Ishikawa (cell line): Measurements from ENCODE around the gene LRBA.

Experiments
- CEBPB ChIP-seq: IDR thresholded peaks from 2 replicates; pipeline ENCODE4 v1.6.1; 2012
- CREB1 ChIP-seq: IDR thresholded peaks from 2 replicates; pipeline ENCODE4 v1.6.1; 2012; ENCODE audit warnings: low read depth
- EGR1 ChIP-seq: IDR thresholded peaks from 2 replicates; pipeline ENCODE4 v1.6.1; 2012
- EP300 ChIP-seq: IDR thresholded peaks from 2 replicates; pipeline ENCODE4 v1.6.1; 2012; ENCODE audit warnings: borderline replicate concordance
- FOXM1 ChIP-seq: IDR thresholded peaks from 2 replicates; pipeline ENCODE4 v1.6.1; 2012; ENCODE audit warnings: low read depth, borderline replicate concordance
- NFIC ChIP-seq: IDR thresholded peaks from 2 replicates; pipeline ENCODE4 v1.6.1; 2012
- RAD21 ChIP-seq: IDR thresholded peaks from 2 replicates; pipeline ENCODE4 v1.6.1; 2012; ENCODE audit warnings: low read depth
- TAF1 ChIP-seq: IDR thresholded peaks from 2 replicates; pipeline ENCODE4 v1.6.1; 2012; ENCODE audit warnings: low read depth, mild to moderate bottlenecking
- TCF12 ChIP-seq: IDR thresholded peaks from 2 replicates; pipeline ENCODE4 v1.6.1; 2012; ENCODE audit warnings: low read depth
- TEAD4 ChIP-seq: IDR thresholded peaks from 2 replicates; pipeline ENCODE4 v1.6.1; 2012
- YY1 ChIP-seq: IDR thresholded peaks from 2 replicates; pipeline ENCODE4 v1.6.1; 2012; ENCODE audit warnings: low read depth
- ZBTB7A ChIP-seq: IDR thresholded peaks from 2 replicates; pipeline ENCODE4 v1.6.1; 2012; ENCODE audit warnings: low read depth
- TF ChIP-seq, protein P1 (sequence below): IDR thresholded peaks from 2 replicates; pipeline ENCODE4 v1.6.1; 2012; ENCODE audit warnings: low read depth, mild to moderate bottlenecking
- TF ChIP-seq, protein P2 (sequence below): IDR thresholded peaks from 2 replicates; pipeline ENCODE4 v1.6.1; 2012
- TF ChIP-seq, protein P3 (sequence below): IDR thresholded peaks from 2 replicates; pipeline ENCODE4 v1.6.1; 2012

Gene LRBA

DNA sequence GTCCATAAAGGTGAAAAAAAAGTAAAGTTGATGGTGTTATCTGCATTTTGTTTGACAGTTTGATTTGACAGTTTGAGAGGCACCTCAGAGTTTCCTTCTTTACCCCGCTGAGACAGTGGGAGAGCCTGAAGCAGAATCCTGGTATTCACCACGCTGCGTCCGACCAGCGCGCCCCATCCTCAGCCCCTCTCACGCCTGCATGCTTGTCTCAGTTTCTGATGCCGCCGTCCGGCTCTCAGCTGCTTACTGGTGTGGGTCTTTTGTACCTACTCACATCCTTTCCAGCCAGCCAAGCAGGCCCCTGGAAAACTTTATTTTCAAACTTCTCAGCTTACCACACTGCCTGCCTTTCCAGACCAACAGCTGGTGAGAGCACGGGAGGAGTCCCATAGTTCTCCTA, 761.7 kb downstream of the LRBA start:
- TF ChIP-seq TCF12 (no peak), CEBPB (no peak), EP300 (no peak), TAF1 (no peak), TEAD4 (no peak), FOXM1 (no peak)
- TF ChIP-seq, protein P1, sequence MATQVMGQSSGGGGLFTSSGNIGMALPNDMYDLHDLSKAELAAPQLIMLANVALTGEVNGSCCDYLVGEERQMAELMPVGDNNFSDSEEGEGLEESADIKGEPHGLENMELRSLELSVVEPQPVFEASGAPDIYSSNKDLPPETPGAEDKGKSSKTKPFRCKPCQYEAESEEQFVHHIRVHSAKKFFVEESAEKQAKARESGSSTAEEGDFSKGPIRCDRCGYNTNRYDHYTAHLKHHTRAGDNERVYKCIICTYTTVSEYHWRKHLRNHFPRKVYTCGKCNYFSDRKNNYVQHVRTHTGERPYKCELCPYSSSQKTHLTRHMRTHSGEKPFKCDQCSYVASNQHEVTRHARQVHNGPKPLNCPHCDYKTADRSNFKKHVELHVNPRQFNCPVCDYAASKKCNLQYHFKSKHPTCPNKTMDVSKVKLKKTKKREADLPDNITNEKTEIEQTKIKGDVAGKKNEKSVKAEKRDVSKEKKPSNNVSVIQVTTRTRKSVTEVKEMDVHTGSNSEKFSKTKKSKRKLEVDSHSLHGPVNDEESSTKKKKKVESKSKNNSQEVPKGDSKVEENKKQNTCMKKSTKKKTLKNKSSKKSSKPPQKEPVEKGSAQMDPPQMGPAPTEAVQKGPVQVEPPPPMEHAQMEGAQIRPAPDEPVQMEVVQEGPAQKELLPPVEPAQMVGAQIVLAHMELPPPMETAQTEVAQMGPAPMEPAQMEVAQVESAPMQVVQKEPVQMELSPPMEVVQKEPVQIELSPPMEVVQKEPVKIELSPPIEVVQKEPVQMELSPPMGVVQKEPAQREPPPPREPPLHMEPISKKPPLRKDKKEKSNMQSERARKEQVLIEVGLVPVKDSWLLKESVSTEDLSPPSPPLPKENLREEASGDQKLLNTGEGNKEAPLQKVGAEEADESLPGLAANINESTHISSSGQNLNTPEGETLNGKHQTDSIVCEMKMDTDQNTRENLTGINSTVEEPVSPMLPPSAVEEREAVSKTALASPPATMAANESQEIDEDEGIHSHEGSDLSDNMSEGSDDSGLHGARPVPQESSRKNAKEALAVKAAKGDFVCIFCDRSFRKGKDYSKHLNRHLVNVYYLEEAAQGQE, result no peak
- TF ChIP-seq, protein P2, sequence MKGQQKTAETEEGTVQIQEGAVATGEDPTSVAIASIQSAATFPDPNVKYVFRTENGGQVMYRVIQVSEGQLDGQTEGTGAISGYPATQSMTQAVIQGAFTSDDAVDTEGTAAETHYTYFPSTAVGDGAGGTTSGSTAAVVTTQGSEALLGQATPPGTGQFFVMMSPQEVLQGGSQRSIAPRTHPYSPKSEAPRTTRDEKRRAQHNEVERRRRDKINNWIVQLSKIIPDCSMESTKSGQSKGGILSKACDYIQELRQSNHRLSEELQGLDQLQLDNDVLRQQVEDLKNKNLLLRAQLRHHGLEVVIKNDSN, result no peak
- TF ChIP-seq, protein P3, sequence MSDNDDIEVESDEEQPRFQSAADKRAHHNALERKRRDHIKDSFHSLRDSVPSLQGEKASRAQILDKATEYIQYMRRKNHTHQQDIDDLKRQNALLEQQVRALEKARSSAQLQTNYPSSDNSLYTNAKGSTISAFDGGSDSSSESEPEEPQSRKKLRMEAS, result no peak

DNA sequence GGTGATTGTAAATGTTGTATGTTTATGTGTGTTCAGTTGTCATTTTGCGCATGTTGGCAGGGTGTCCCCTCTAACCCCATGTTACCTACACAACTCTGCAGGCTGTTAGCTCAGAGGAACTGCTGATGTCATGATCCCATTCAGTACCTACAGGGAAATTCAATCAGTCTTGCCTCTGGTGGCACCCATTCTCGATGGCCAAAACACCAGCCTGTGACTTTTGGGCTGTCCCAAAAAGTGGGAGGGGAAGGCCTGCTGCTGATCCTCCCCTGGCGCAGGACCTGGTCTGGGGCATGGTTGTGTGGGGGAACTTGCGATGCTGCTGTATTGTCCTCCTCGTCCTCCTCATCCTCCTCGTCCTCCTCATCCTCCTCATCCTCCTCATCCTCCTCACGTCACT, 762.3 kb downstream of the LRBA start:
- TF ChIP-seq YY1 (no peak), EGR1 (no peak), EP300 (no peak), TAF1 (no peak), RAD21 (no peak), TCF12 (no peak), TEAD4 (no peak), FOXM1 (no peak), ZBTB7A (no peak), CEBPB (no peak)
- TF ChIP-seq, protein P2, result no peak
- TF ChIP-seq, protein P3, result no peak

DNA sequence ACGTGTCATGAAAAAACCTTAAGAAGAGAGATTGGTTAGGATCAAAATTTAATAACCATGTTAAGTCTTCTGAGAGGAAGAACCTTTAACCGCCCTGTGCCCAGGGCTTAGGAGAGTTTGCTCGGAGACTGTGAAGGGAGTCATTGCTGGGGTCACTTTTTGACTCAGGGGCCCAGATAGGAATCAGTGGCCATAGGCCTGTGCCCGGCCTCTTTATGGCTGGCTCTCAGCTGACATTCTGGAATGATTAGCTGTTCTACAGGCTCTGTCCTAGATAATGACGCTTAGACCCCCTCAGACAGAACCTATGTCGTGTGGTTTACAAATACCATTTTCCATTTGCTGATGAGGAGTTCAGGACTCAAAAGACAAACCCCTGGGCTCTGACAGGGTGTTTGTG, 762.8 kb downstream of the LRBA start:
- TF ChIP-seq, protein P1, result no peak
- no peak for TF ChIP-seq FOXM1
- TF ChIP-seq CREB1, result no peak
- no peak for TF ChIP-seq RAD21

DNA sequence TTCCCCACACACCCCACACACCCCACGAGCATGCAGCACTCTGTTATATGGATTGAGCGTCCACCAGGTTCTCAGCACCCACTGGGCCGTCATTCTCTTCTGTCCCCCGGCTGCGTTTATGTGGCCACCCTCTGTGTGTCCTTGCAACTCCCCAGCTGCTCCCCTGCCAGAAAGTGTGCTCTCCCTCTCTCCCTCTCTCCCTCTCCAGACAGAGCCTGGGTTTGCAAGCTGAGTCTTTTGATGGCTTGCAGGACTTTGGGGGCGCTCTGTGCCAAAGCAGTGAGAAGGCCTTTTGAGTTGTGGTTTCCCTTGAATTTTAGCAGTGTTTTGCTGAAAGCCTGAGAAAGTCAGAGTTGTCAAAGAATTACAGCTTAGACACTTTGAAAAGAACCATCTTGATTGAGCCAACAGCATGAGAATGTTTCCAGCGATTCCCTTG, 763.3 kb downstream of the LRBA start:
- TF ChIP-seq EP300 (no peak), CEBPB (no peak), TEAD4 (no peak), RAD21 (no peak), EGR1 (no peak), ZBTB7A (no peak), YY1 (no peak), FOXM1 (no peak), TCF12 (no peak), CREB1 (no peak), NFIC (no peak), TAF1 (no peak)
- TF ChIP-seq, protein P2, result no peak
- TF ChIP-seq, protein P1, result no peak
- TF ChIP-seq, protein P3, result no peak
